Endothelial cell of umbilical vein (primary cell): Measurements from ENCODE around the gene SPTLC3. TPM values are rescaled to one million over a fixed set of nuclear protein-coding genes. Genes with fewer than 3 reads are reported as not detected.

Source experiments
- BruUV-seq: library from RNA; stranded (reverse); fragments of 400-500 nt; replicated peaks from 2 replicates; lab custom pipeline; 2021; lab: Mats Ljungman, UMichigan
- CTCF ChIA-PET: fragments of 300-600, 350-600 bp; sonication (Branson Sonifier 250); formaldehyde crosslinking; loops from one replicate; lab custom pipeline; 2021; ENCODE audit warnings: antibody characterized with exemption, inconsistent platforms; lab: Charles Lee
- POLR2A ChIA-PET: fragments of 300-600, 350-600 bp; sonication (Branson Sonifier 250); formaldehyde crosslinking; loops from one replicate; lab custom pipeline; 2021; ENCODE audit warnings: antibody characterized with exemption, inconsistent platforms; lab: Charles Lee
- DNase-seq: peaks from one replicate; pipeline ENCODE4 v3.0.0-alpha.2; 2011; ENCODE audit warnings: low read depth, low spot score
- FAIRE-seq: peaks from 2 replicates; lab custom pipeline; 2011; peaks lifted over from hg19 to GRCh38; lab: Jason Lieb, UNC
- H2AFZ ChIP-seq: 2 replicates; pipeline ENCODE4 v1.6.0; 2012; ENCODE audit warnings: low read depth, low read length, control low read depth, inconsistent platforms
- H3K27ac ChIP-seq: 2 replicates; pipeline ENCODE4 v1.5.1; 2011; ENCODE audit warnings: low read depth, mild to moderate bottlenecking, control low read depth, low read length, moderate library complexity; ENCODE audit not compliant: insufficient read depth
- H3K27me3 ChIP-seq, 2 experiments: 2 replicates each; pipeline versions ENCODE4 v1.6.0 to v1.6.1; 2011; ENCODE audit warnings: low read length in 2 of 2, mixed read lengths in 1 of 2; ENCODE audit not compliant: control insufficient read depth in 2 of 2, insufficient read depth in 2 of 2
- H3K36me3 ChIP-seq, 2 experiments: 2 replicates in 1 of 2; 3 replicates in 1 of 2; pipeline ENCODE4 v1.5.1; 2011; ENCODE audit warnings: low read length in 2 of 2, mild to moderate bottlenecking in 1 of 2, moderate library complexity in 1 of 2; ENCODE audit not compliant: control insufficient read depth in 2 of 2, insufficient read depth in 2 of 2; ENCODE audit errors: extremely low read depth in 1 of 2
- H3K4me1 ChIP-seq: 3 replicates; pipeline ENCODE4 v1.5.1; 2011; ENCODE audit warnings: mild to moderate bottlenecking, low read length; ENCODE audit not compliant: control insufficient read depth, insufficient read depth; ENCODE audit errors: extremely low read depth
- H3K4me2 ChIP-seq: 2 replicates; pipeline ENCODE4 v1.6.1; 2011; ENCODE audit warnings: low read length, control low read depth, mixed read lengths; ENCODE audit not compliant: insufficient read depth
- H3K4me3 ChIP-seq, 3 experiments: fragments of 200-600 bp in 1 of 3; sonication (generic), shearing (Covaris generic) in 1 of 3; replicated peaks in 1 of 3; 2 replicates each; pipeline ENCODE4 v1.5.1; 2011 to 2016; ENCODE audit warnings: control low read depth in 3 of 3, low read length in 3 of 3, mild to moderate bottlenecking in 2 of 3, inconsistent platforms in 1 of 3, low read depth in 1 of 3, moderate library complexity in 1 of 3; ENCODE audit not compliant: insufficient read depth in 1 of 3
- H3K79me2 ChIP-seq: 2 replicates; pipeline ENCODE4 v1.6.0; 2012; ENCODE audit warnings: low read length, inconsistent platforms; ENCODE audit not compliant: control insufficient read depth, insufficient read depth
- H3K9ac ChIP-seq: replicated peaks from 2 replicates; pipeline ENCODE3; 2011; ENCODE audit warnings: low read length, control low read depth; ENCODE audit not compliant: insufficient read depth; ENCODE audit errors: extremely low read depth
- H3K9me1 ChIP-seq: replicated peaks from 3 replicates; pipeline ENCODE4 v1.6.0; 2011; ENCODE audit warnings: mild to moderate bottlenecking, low read length; ENCODE audit not compliant: control insufficient read depth, insufficient read depth; ENCODE audit errors: extremely low read depth
- H3K9me3 ChIP-seq: replicated peaks from 2 replicates; pipeline ENCODE4 v1.5.1; 2012; ENCODE audit warnings: low read length, inconsistent platforms; ENCODE audit not compliant: control insufficient read depth, insufficient read depth
- H4K20me1 ChIP-seq: replicated peaks from 2 replicates; pipeline ENCODE3; 2011; ENCODE audit warnings: mild to moderate bottlenecking, low read length; ENCODE audit not compliant: control insufficient read depth, insufficient read depth; ENCODE audit errors: extremely low read depth
- CTCF ChIP-seq, 2 donors: IDR thresholded peaks; 1 replicate in 1 of 2; 2 replicates in 1 of 2; pipeline ENCODE4 v1.5.1; 2011; ENCODE audit warnings: low read length in 2 of 2, mild to moderate bottlenecking in 2 of 2, moderate library complexity in 2 of 2, control low read depth in 1 of 2, inconsistent platforms in 1 of 2, low read depth in 1 of 2; ENCODE audit not compliant: insufficient read depth in 1 of 2; ENCODE audit errors: extremely low read depth in 1 of 2
- EZH2 ChIP-seq: IDR thresholded peaks from 2 replicates; pipeline ENCODE4 v1.6.1; 2012; ENCODE audit warnings: borderline replicate concordance, low read depth, mild to moderate bottlenecking, moderate library complexity, low read length, inconsistent platforms; ENCODE audit not compliant: severe bottlenecking
- GATA2 ChIP-seq: IDR thresholded peaks from 2 replicates; pipeline ENCODE4 v1.7.0; 2011; ENCODE audit warnings: low read depth, mild to moderate bottlenecking, moderate library complexity, mixed read lengths, low read length; ENCODE audit not compliant: insufficient read length, insufficient read depth
- JUN ChIP-seq: IDR thresholded peaks from 2 replicates; pipeline ENCODE4 v1.6.1; 2011; ENCODE audit warnings: borderline replicate concordance, low read depth; ENCODE audit not compliant: insufficient read length, insufficient read depth
- MAX ChIP-seq: IDR thresholded peaks from 2 replicates; pipeline ENCODE4 v1.6.1; 2011; ENCODE audit not compliant: insufficient read depth, insufficient read length
- MYC ChIP-seq: IDR thresholded peaks from one replicate; pipeline ENCODE4 v1.6.1; 2011; ENCODE audit warnings: mild to moderate bottlenecking, low read depth, low read length
- dilution Hi-C: fragments of 300-500 bp; cut with MboI; formaldehyde crosslinking; loops from one replicate; pipeline ENCODE4 v1.15.0; 2019; ENCODE audit warnings: low sequenced_read_pairs; ENCODE audit not compliant: extremely low pct_ligation_motif_present
- intact Hi-C: fragments of 100-400 bp; cut with micrococcal nuclease; formaldehyde crosslinking; loops from one replicate; pipeline ENCODE4 v1.10.0; 2022
- polyA plus RNA-seq, 4 experiments: library from polyadenylated mRNA; depleted of rRNA in 3 of 4; stranded (reverse) in 3 of 4; unstranded in 1 of 4; fragments of >200 nt; gene quantifications; 2 replicates each; pipeline versions ENCODE4 v1.2.1 to v1.2.3, GENCODE V29; 2011 to 2012; ENCODE audit warnings: missing spikeins in 1 of 4
- total RNA-seq: library from RNA; stranded (reverse); gene quantifications from 2 replicates; pipeline ENCODE4 v1.2.3, GENCODE V29; 2021

Gene SPTLC3
- total and polyA plus RNA-seq, 2 donors (not counting 3 experiments of a cell fraction or from before 2014, with no cell fraction given): 0.29 to 0.35 TPM

GRCh38 chr20:13111249-13111911 is 102.6 kb downstream of the SPTLC3 start:
- Histone ChIP-seq H3K27me3 (peaks cover 0 to 6% of the 10 kb centered on the region in 2 experiments), H3K4me2 (no peak overlapping the region), H3K9me3 (no peaks in the 10 kb centered on the region), H2AFZ (no peak overlapping the region), H3K36me3 (no peaks in the 10 kb centered on the region), H3K9ac (no peak overlapping the region), H3K9me1 (no peaks in the 10 kb centered on the region), H3K27ac (no peak overlapping the region), H3K4me3 (no peak overlapping the region), H3K4me1 (no peaks in the 10 kb centered on the region), H3K79me2 (no peaks in the 10 kb centered on the region), H4K20me1 (no peaks in the 10 kb centered on the region)
- dilution Hi-C loops (no loop called here), intact Hi-C loops (no loop called here)
- CTCF ChIA-PET: interaction anchor here (0.6 to 1.0 kb wide), 5 partner anchors 9 to 1551 kb away, joined by 3 to 4 read pairs (median 4); no protein-coding TSS in a partner anchor
- no peak for TF ChIP-seq JUN
- no peak for TF ChIP-seq CTCF (IDR thresholded peaks at IDR 0.05; ENCODE audit: extremely low read depth in 1 of 2, insufficient read depth in 1 of 2, low read depth in 1 of 2, low read length in 2 of 2)
- no peak for TF ChIP-seq MAX
- no peak for TF ChIP-seq EZH2
- no peak for TF ChIP-seq MYC
- no peak for TF ChIP-seq GATA2
- DNase-seq (no peak), FAIRE-seq (no peak)
- no TSS peak for BruUV-seq
- POLR2A ChIA-PET: no interaction called here
